GM21737 (cell line): ENCODE results near the gene ANKRD65.
"Not testable (repeated sequence)": the region's sequence is repeated elsewhere in the genome, so short reads cannot be mapped to it uniquely, and the experiment has no call there.

Source experiments
- ATAC-seq: cut with Tn5 transposase; IDR thresholded peaks from one replicate; pipeline ENCODE4 v1.9.1; 2021; ENCODE audit warnings: mild to moderate bottlenecking, moderate library complexity; ENCODE audit not compliant: unreplicated experiment

ANKRD65 gene

GRCh38 chr1:1430992-1431844 lies 10.1 kb upstream of the ANKRD65 start:
- ATAC-seq, result no peak

- ATAC-seq, result no peak
Observed at GRCh38 chr1:1430114-1430982, 9.3 kb upstream of the ANKRD65 start.

- ATAC-seq, result no peak
Observed at GRCh38 chr1:1429671-1430073, 8.6 kb upstream of the ANKRD65 start.

GRCh38 chr1:1428967-1429366 lies 7.9 kb upstream of the ANKRD65 start:
- ATAC-seq, result not testable (repeated sequence)

- ATAC-seq, result no peak
Observed at GRCh38 chr1:1428174-1428573, 7.1 kb upstream of the ANKRD65 start.

GRCh38 chr1:1427820-1428148 lies 6.7 kb upstream of the ANKRD65 start:
- ATAC-seq, result no peak

GRCh38 chr1:1427106-1427819 lies 6.2 kb upstream of the ANKRD65 start:
- ATAC-seq, result no peak

GRCh38 chr1:1426496-1427105 lies 5.5 kb upstream of the ANKRD65 start:
- ATAC-seq, result no peak

- ATAC-seq, result no peak
Observed at GRCh38 chr1:1425753-1426495, 4.8 kb upstream of the ANKRD65 start.

GRCh38 chr1:1425426-1425752 lies 4.3 kb upstream of the ANKRD65 start:
- ATAC-seq, result no peak

GRCh38 chr1:1424707-1425106 lies 3.6 kb upstream of the ANKRD65 start:
- no peak for ATAC-seq

GRCh38 chr1:1423245-1423597 lies 2.1 kb upstream of the ANKRD65 start:
- ATAC-seq, result no peak

GRCh38 chr1:1422465-1423244 lies 1.6 kb upstream of the ANKRD65 start:
- ATAC-seq, result no peak

- ATAC-seq, result no peak
Observed at GRCh38 chr1:1421907-1422464, 910 bp upstream of the ANKRD65 start.

GRCh38 chr1:1420654-1421141 lies 378 bp downstream of the ANKRD65 start:
- ATAC-seq, result no peak

- no peak for ATAC-seq
Observed at GRCh38 chr1:1419813-1420653, 1.0 kb downstream of the ANKRD65 start.

- ATAC-seq, result no peak
Observed at GRCh38 chr1:1419363-1419812, 1.7 kb downstream of the ANKRD65 start.
